NCI-H1417 (cell line): ENCODE measurements around the gene CRYM.

Experiments used
- DNase-seq, 3 experiments: peaks; one replicate each; lab custom pipeline; 2025; lab: John Stamatoyannopoulos, UW

CRYM gene

GRCh38 chr16:21244518-21245215 lies 33.4 kb downstream of the CRYM start:
- no peak for DNase-seq

GRCh38 chr16:21242756-21243155 lies 35.3 kb downstream of the CRYM start:
- no peak for DNase-seq

- DNase-seq, result no peak
Measured at GRCh38 chr16:21239646-21240045, 38.4 kb downstream of the CRYM start.

- DNase-seq, result no peak
Measured at GRCh38 chr16:21236831-21237230, 41.3 kb downstream of the CRYM start.

- DNase-seq, result no peak
Measured at GRCh38 chr16:21235199-21235585, 42.9 kb downstream of the CRYM start.

GRCh38 chr16:21233521-21234150 lies 44.5 kb downstream of the CRYM start, which contains the start of gene ANKS4B:
TSS of gene ANKS4B (plus strand) at chr16:21233699. CDS start at chr16:21233738, 39 bp downstream.
- DNase-seq, result no peak

- no peak for DNase-seq
Measured at GRCh38 chr16:21233045-21233520, 45.0 kb downstream of the CRYM start.

- no peak for DNase-seq
Measured at GRCh38 chr16:21228361-21228872, 49.7 kb downstream of the CRYM start.

- DNase-seq, result no peak
Measured at GRCh38 chr16:21227866-21228265, 50.2 kb downstream of the CRYM start.

- DNase-seq, result no peak
Measured at GRCh38 chr16:21226749-21227148, 51.3 kb downstream of the CRYM start.

GRCh38 chr16:21224800-21225199 lies 53.3 kb downstream of the CRYM start:
- DNase-seq, result no peak

GRCh38 chr16:21223787-21224186 lies 54.3 kb downstream of the CRYM start:
- DNase-seq, result no peak

GRCh38 chr16:21222495-21223337 lies 55.4 kb downstream of the CRYM start:
- peak in 1 of 3 experiments; percentile 55 for DNase-seq

- DNase-seq, result no peak
Measured at GRCh38 chr16:21219551-21219950, 58.5 kb downstream of the CRYM start.

GRCh38 chr16:21218153-21218552 lies 59.9 kb downstream of the CRYM start:
- DNase-seq, result no peak

- no peak for DNase-seq
Measured at GRCh38 chr16:21217121-21217520, 61.0 kb downstream of the CRYM start.

GRCh38 chr16:21214086-21214485 lies 64.0 kb downstream of the CRYM start:
- DNase-seq, result no peak

- no peak for DNase-seq
Measured at GRCh38 chr16:21211486-21211885, 66.6 kb downstream of the CRYM start, which contains the start of gene ZP2. TSS of gene ZP2 (minus strand) at chr16:21211574. CDS start at chr16:21211547, 27 bp downstream.
